OCI-M2 (cell line): Measurements from ENCODE around the gene THOP1.
"Not testable (repeated sequence)": the region's sequence is repeated elsewhere in the genome, so short reads cannot be mapped to it uniquely, and the experiment has no call there.

ENCODE experiments used
- DNase-seq: peaks from one replicate; lab custom pipeline; 2025; ENCODE audit not compliant: unreplicated experiment; lab: John Stamatoyannopoulos, UW

Gene THOP1

DNA sequence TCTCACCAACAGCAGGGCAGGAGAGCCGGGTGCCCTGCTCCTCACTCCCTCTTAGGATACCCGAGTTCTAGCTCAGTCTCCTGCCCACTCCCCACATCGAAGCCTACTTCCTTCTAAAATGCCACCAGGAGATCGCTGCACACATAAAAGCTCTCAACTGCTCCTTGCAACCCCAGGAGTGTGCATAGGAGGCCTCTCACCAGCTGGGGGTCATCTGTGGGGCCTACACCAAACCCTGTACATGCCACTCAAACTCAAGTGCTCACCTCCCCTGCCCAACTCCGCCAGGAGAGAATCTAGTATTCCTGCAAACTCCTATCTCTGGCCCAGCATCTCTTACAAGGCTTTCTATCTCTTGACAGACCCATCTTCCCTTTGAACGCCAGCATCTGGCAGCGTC is 5.0 kb upstream of the THOP1 start:
- no peak for DNase-seq

GRCh38 chr19:2782329-2782935 is 2.9 kb upstream of the THOP1 start:
- no peak for DNase-seq

- DNase-seq: peak; percentile 92
Measured at GRCh38 chr19:2782936-2783780, 2.1 kb upstream of the THOP1 start, which contains the start of gene SGTA. Gene SGTA (minus strand): TSS chr19:2783273. CDS start chr19:2769068, 14,205 bp downstream.

DNA sequence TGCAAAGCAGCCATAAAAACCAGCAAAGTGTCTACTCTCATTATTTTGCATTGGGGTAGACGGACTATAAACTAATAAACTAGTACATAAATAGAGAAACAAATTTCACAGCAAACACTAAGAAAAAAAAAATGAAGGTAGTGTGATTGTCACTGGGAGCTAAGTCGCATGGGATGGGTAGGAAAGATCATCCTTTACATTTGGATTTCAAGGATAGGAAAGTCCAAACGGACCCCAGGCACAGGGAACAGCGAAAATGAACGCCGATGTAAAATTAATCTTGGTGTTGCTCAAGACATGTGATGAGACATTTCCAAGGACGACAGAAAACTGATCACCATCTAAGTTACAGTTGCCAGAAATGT is 1.5 kb upstream of the THOP1 start:
- no peak for DNase-seq

- no peak for DNase-seq
Measured at GRCh38 chr19:2787115-2787514, 1.8 kb downstream of the THOP1 start.

GRCh38 chr19:2788237-2788636 is 2.9 kb downstream of the THOP1 start:
- DNase-seq: no peak

GRCh38 chr19:2790194-2790556 is 4.9 kb downstream of the THOP1 start:
- DNase-seq: no peak

- no peak for DNase-seq
Measured at GRCh38 chr19:2790557-2791271, 5.4 kb downstream of the THOP1 start.

GRCh38 chr19:2791440-2791839 is 6.1 kb downstream of the THOP1 start:
- no peak for DNase-seq

- no peak for DNase-seq
Measured at GRCh38 chr19:2791876-2792275, 6.6 kb downstream of the THOP1 start.

GRCh38 chr19:2792666-2793065 is 7.4 kb downstream of the THOP1 start:
- DNase-seq: not testable (repeated sequence)

- no peak for DNase-seq
Measured at GRCh38 chr19:2793126-2793525, 7.8 kb downstream of the THOP1 start.

DNA sequence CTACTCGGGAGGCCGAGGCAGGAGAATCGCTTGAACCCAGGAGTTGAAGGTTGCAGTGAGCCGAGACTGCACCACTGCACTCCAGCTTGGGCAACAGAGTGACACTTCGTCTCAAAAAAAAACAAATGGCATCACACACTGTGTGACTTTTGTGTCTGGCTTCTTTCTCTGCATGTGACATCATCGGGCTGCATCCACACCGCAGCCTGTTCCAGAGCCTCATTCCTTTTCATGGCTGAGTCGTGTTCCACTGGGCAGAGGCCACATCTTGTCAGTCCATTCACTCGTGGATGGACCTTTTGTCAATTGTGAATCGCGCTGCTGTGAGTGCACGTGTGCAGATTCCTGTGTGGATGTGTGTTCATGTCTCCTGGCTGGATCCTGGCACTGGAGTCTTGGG is 8.3 kb downstream of the THOP1 start:
- no peak for DNase-seq

- DNase-seq: no peak
Measured at GRCh38 chr19:2795827-2796658, 10.7 kb downstream of the THOP1 start.

DNA sequence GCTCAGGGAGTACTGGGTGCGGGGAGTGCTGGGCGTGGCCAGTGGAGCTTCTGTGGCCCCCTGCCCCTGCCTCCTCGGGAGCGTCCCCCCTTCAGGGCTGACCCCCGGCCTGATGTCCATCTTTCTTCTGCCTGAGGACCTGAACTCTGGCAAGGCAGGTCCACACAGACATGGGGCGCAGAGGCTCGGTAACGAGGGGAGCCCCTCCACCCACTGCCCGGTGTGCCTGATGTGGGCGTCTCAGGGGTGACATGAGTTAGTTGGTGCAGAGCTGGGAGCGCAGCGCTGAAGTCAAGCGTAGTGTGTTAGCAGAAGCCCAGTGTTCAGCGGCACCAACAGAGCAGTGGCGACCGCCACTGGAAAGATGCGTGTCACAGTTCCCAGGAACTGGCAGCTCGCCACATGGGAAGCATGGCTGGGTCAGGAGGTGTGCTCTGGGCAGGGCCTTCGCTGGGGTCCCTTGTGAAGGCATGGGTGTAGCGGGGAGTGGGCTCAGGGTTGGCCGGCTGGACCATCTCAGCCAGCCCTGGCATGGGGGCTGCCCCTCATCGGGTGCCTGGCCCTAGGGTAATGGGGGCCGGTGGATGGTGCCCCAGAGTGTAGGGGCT is 11.5 kb downstream of the THOP1 start:
- no peak for DNase-seq

- DNase-seq: no peak
Measured at GRCh38 chr19:2797280-2797679, 12.0 kb downstream of the THOP1 start.

DNA sequence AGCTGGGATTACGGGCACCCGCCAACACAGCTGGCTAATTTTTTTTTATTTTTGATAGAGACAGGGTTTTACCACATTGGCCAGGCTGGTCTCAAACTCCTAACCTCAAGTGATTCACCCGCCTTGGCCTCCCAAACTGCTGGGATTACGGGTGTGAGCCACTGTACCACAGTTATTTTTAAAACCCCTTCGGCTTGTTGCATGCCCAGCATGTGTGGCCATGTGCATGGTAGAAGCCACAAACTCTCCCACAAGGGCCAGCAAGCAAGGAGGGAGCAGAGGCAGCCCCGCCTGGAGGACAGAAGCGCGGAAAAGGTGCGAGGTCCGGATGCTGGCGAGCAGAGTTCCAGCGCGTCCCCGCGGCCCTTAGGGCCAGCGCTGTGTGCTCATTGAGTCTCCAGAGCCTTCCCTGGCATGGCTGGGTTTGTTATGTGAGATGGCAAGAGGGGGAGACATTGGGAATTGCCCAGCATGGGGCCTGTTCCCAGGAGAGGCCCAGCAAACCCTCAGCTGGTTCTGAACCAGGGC is 12.9 kb downstream of the THOP1 start:
- no peak for DNase-seq

DNA sequence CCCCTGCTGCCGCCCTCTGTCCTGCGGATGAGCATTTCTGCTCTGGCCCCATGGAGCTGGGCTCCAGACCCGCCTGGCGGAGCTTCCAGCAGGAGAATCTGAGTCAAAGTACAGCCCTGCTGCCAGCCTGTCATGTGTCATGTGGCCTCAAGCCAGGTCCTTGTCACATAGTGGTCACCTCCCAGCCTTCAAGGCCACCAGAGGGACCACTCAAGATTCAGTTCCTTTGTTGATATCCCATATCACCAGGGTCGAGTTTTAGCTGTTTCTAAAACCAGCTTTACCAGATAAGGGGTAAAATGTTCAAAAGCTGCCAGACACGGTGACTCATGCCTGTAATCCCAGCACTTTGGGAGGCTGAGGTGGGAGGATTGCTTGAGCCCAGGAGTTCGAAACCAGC is 13.4 kb downstream of the THOP1 start:
- no peak for DNase-seq

GRCh38 chr19:2799273-2800020 is 14.1 kb downstream of the THOP1 start:
- DNase-seq: no peak

DNA sequence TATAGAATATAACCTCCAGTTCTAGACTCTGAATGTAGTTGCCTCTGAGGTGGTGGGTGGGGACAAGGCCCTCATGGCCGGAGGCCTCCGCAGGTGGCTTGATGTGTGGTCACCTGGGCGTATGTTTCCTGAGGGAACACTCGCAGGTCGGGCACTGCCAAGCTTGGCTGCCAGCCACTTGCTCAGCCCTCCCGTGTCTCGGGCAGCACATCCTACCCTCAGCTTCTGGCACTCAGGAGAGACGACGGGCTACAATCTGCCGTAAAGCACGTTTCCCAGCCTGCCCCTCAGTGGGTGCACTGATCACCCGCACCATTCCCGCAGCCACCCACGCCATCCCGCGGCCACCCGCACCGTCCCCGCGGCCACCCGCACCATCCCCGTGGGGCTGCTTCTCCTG is 15.2 kb downstream of the THOP1 start:
- no peak for DNase-seq
